WERI-Rb-1 (cell line): ENCODE measurements around the gene DCAF11.
"Not testable (repeated sequence)": the region's sequence is repeated elsewhere in the genome, so short reads cannot be mapped to it uniquely, and the experiment has no call there.

ENCODE experiments used
- DNase-seq: peaks from one replicate; pipeline ENCODE4 v3.0.0-alpha.2; 2020
- H3K27ac ChIP-seq: fragments of 250-450 bp; sonication (Bioruptor Pico); 2 replicates; pipeline ENCODE4 v1.5.1; 2020; ENCODE audit warnings: mild to moderate bottlenecking, moderate library complexity
- H3K27me3 ChIP-seq: fragments of 250-450 bp; sonication (Bioruptor Pico); 2 replicates; pipeline ENCODE4 v1.5.1; 2021; ENCODE audit warnings: mild to moderate bottlenecking, low read depth, moderate library complexity; ENCODE audit not compliant: insufficient read depth, severe bottlenecking
- H3K36me3 ChIP-seq: fragments of 250-450 bp; sonication (Bioruptor Pico); 2 replicates; pipeline ENCODE4 v1.5.1; 2020; ENCODE audit warnings: mild to moderate bottlenecking, moderate library complexity
- H3K4me3 ChIP-seq: 2 replicates; pipeline ENCODE4 v1.5.1; 2011; ENCODE audit warnings: low read depth, mild to moderate bottlenecking, control low read depth, low read length
- H3K9me3 ChIP-seq: fragments of 250-450 bp; sonication (Bioruptor Pico); 2 replicates; pipeline ENCODE4 v1.5.1; 2021; ENCODE audit warnings: mild to moderate bottlenecking, moderate library complexity; ENCODE audit not compliant: severe bottlenecking
- CTCF ChIP-seq: IDR thresholded peaks from 2 replicates; pipeline ENCODE4 v1.5.1; 2011; ENCODE audit warnings: low read depth, mild to moderate bottlenecking, control low read depth, inconsistent platforms, low read length

DCAF11 gene

GRCh38 chr14:24100982-24101494 lies 13.5 kb upstream of the DCAF11 start:
- DNase-seq, result no peak
- no peak overlapping the region for H3K4me3 ChIP-seq
- no peaks in the 10 kb centered on the region for H3K27me3 ChIP-seq
- H3K36me3 ChIP-seq, result no peaks in the 10 kb centered on the region
- H3K9me3 ChIP-seq, result peaks cover 2% of the 10 kb centered on the region
- H3K27ac ChIP-seq, result no peak overlapping the region
- no peak for TF ChIP-seq CTCF

GRCh38 chr14:24102357-24103048 lies 12.1 kb upstream of the DCAF11 start:
- H3K4me3 ChIP-seq, result no peak overlapping the region
- H3K27ac ChIP-seq, result no peak overlapping the region
- peaks cover 2% of the 10 kb centered on the region for H3K9me3 ChIP-seq
- no peaks in the 10 kb centered on the region for H3K36me3 ChIP-seq
- TF ChIP-seq CTCF, result no peak
- H3K27me3 ChIP-seq, result no peaks in the 10 kb centered on the region
- no peak for DNase-seq

- no peak for DNase-seq
- Histone ChIP-seq H3K36me3 (no peaks in the 10 kb centered on the region), H3K9me3 (peaks cover 2% of the 10 kb centered on the region), H3K27ac (no peak overlapping the region), H3K4me3 (no peak overlapping the region), H3K27me3 (no peaks in the 10 kb centered on the region)
- no peak for TF ChIP-seq CTCF
These were observed 11.1 kb upstream of the DCAF11 start for GRCh38 chr14:24103451-24103850.

GRCh38 chr14:24105609-24106239 lies 8.9 kb upstream of the DCAF11 start:
- H3K27ac ChIP-seq, H3K4me3 ChIP-seq, H3K9me3 ChIP-seq, H3K27me3 ChIP-seq, DNase-seq, H3K36me3 ChIP-seq: not testable (repeated sequence)

- Histone ChIP-seq H3K36me3 (no peaks in the 10 kb centered on the region), H3K9me3 (peaks cover 2% of the 10 kb centered on the region), H3K27me3 (no peaks in the 10 kb centered on the region), H3K27ac (no peak overlapping the region), H3K4me3 (no peak overlapping the region)
- no peak for TF ChIP-seq CTCF
- DNase-seq, result no peak
These were observed 7.8 kb upstream of the DCAF11 start for GRCh38 chr14:24106672-24107271.

- DNase-seq, result no peak
These were observed 6.2 kb upstream of the DCAF11 start for GRCh38 chr14:24108336-24108874.

More at GRCh38 chr14:24108336-24108874, 6.2 kb upstream of the DCAF11 start:
- no peak for TF ChIP-seq CTCF
- Histone ChIP-seq H3K36me3 (no peaks in the 10 kb centered on the region), H3K27me3 (no peaks in the 10 kb centered on the region), H3K9me3 (peaks cover 2% of the 10 kb centered on the region), H3K4me3 (no peak overlapping the region), H3K27ac (no peak overlapping the region)
